ENCODE measurements around the gene COL5A1.

- TF ChIP-seq, protein P1, sequence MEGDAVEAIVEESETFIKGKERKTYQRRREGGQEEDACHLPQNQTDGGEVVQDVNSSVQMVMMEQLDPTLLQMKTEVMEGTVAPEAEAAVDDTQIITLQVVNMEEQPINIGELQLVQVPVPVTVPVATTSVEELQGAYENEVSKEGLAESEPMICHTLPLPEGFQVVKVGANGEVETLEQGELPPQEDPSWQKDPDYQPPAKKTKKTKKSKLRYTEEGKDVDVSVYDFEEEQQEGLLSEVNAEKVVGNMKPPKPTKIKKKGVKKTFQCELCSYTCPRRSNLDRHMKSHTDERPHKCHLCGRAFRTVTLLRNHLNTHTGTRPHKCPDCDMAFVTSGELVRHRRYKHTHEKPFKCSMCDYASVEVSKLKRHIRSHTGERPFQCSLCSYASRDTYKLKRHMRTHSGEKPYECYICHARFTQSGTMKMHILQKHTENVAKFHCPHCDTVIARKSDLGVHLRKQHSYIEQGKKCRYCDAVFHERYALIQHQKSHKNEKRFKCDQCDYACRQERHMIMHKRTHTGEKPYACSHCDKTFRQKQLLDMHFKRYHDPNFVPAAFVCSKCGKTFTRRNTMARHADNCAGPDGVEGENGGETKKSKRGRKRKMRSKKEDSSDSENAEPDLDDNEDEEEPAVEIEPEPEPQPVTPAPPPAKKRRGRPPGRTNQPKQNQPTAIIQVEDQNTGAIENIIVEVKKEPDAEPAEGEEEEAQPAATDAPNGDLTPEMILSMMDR (IDR thresholded peaks at IDR 0.05; ENCODE audit: insufficient read depth, low read length) = no peak
- no peak for TF ChIP-seq POLR2AphosphoS5 (IDR thresholded peaks at IDR 0.05; ENCODE audit: low read depth)
Observed at GRCh38 chr9:134892820-134893420, 251.3 kb downstream of the COL5A1 start.

Data from HL-60 (cell line).